Daoy (cell line): ENCODE results near the gene DUSP16. TPM values are rescaled to one million over a fixed set of nuclear protein-coding genes. Genes with fewer than 3 reads are reported as not detected.

Source experiments
- DNase-seq: peaks from one replicate; pipeline ENCODE4 v3.0.0-alpha.2; 2015; ENCODE audit warnings: low read depth
- total RNA-seq: library from RNA; depleted of rRNA; stranded (reverse); fragments of >200 nt; shearing (Covaris generic); gene quantifications from 2 replicates; pipeline ENCODE4 v1.2.3, GENCODE V29; 2014; rRNA removed

Gene DUSP16
- total RNA-seq, 1 experiment from 2014 or later = 4.6 TPM

DNA sequence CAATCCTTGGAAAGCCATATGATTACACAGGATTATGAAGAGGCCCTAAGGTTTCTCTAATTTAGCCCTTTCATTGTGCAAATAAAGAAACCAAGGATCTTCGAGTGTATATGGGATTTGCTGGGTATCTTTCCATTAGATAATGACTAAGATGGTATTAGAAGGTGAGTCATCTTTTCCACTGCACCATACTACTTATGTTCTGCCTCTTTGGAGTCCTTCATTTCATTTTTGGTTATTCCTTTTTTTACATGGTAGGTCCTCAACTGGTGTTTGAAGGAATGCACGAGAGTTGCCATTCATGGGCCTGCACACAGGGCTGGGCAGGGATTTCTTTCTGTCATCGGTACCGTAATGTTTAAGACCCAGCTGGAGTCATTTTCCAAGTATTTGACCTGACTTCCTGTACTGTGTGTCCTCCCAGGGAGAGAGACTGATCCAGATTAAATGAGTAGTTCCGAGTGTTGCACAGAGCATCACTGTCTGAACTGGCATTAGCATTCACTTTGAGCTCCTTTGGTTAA, 120.1 kb downstream of the DUSP16 start:
- DNase-seq = no peak

DNA sequence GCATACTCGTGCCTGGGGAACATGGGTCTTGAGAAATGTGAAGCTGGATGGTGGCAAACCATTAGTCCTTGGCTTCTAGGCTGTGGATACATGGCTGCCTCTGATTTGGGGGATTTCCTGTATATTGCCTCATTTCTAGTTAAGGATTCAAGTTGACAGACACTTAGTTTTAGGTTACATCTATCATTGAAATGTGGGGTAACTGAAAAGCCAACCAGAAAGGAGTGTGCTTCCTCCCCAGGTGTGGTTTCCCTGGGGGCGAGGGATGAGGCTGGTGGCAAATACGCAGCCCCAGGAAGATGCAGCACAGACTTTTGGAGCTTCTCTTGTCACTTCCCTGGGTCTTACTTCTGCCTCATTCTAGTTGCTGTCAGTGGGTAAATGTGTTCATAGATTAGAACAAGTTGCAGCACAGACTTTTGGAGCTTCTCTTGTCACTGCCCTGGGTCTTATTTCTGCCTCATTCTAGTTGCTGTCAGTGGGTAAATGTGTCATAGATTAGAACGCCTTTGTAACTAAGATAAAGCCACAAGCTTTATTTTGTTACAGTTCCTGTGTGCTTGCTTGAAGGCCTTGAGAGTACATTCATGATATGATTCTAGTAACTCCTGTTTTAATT, 120.7 kb downstream of the DUSP16 start:
- DNase-seq = no peak

DNA sequence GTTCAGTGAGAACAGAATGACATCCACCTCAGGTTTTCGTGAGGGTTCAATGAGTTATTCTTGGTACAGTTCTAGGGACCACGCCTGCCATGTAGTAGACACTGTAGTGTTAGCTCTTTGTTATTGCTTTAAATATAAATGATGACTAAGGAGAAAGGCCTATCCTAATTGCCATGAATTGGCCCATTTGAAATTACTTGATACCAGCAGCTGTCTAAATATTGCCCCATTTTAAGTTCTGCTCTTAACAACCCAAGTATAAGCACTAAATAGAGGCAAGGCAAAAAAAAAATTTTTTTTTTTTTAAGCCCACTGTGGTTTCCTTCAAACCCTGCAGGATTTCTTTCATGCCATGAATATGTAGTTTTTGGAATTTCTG, 121.2 kb downstream of the DUSP16 start:
- DNase-seq = no peak

- DNase-seq = no peak
Observed at GRCh38 chr12:12440784-12441428, 121.8 kb downstream of the DUSP16 start.

DNA sequence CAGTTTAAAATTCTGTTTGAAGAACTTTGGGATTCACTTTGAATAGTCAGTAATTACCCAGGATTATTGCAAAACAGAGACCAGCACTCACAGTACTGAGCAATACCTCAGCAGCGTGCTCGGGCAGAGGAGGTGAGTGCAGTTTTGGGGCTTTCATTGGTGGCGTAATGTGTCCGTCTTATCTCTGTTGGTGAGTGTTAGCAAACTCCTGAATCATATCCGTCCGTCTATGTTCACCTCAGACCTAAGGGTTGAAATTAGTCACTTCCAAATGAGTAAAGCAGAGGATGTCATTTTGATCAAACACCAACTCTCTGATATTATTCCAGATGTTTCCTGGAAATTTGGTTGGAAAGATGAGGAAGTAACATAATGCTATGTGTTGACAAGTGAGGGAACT, 123.0 kb downstream of the DUSP16 start:
- DNase-seq = peak; percentile 76

DNA sequence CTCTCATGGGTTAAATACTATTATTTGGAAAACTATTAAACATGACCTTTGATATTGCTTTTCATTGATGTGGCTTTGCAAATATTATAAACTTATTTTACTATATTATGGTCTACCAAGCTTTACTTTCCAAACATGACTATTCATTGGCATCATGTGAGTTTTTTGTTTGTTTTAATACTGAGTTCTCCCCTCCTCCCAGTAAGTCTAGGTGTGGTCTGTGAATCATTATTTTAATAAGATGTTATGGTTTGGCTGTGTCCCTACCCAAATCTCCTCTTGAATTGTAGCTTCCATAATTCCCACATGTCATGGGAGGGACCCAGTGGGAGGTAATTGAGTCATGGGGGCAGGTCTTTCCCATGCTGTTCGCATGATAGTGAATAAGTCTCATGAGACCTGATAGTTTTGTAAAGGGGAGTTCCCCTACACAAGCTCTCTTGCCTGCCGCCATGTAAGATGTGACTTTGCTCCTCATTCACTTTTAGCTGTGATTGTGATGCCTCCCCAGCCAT, 125.8 kb downstream of the DUSP16 start:
- DNase-seq = no peak

DNA sequence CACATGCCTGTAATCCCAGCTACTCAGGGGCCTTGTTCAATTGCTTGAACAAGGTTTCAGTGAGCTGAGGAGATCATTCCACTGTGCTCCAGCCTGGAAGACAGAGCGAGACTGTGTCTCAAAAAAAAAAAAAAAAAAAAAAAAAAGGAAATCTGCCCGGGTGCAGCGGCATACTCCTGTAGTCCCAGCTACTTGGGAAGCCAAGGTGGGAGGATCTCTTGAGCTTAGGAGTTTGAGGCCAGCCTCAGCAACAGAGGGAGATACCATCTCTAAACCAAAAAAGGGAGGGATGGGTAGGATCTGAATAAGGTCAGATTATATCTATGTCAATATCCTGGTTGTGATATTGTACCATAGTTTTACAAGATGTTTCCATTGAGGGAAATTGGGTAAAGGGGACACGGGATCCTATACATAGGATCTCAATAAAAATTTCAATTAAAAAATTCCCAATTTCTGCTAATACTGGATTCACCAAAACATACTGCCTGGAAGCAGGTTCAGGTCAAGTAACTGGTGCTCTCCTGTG, 129.4 kb downstream of the DUSP16 start:
- DNase-seq = no peak

DNA sequence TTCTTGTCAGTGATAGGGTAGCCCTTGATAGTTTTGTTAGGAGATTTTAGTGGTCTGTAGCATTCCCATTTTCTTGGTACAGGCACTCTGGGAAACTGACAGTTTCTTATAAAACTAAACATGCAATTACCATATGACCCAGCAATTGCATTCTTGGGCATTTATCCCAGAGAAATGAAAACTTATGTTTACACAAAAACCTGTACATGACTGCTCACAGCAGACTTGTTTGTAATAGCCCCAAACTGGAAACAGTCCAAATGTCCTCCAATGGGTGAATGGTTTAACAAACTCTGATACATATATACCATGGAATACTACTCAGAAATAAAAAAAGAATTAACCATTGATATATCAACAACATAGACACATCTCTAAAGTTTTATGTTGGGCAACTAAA, 130.3 kb downstream of the DUSP16 start:
- DNase-seq = no peak

DNA sequence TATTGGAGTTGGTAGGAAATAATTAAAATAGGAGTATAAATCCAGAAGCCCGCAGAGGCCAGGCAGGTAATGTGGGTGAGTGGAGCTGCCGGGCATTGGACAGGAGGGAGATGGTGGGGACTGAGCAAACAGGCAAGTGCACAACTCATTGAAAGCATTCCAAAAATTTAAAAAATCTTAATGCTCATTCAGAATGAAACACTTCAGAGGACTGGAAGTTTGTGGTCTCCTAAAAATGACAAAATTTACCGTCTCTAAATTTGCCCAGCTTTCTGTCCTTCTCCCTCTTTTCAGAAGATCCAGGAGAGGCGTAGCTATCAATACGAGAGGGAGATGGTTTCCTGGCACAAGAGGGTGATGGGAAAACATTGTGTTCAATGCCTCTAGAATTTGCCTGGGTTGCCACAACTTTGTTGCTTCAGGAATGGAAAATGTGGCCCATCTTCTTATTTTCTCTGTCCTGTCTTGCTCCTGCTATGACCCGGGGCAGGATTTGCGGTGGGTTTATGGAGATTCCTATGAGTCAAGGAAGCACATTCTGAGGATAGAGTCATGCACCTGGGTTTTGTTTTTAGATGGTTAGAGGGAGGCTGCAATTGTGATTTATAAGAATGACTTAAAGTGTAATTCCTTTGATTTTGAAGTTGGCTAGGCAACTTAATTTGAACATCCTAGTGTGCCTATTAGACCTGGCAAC, 133.6 kb downstream of the DUSP16 start:
- DNase-seq = peak; percentile 24

GRCh38 chr12:12428047-12428446, 134.6 kb downstream of the DUSP16 start:
- DNase-seq = no peak

DNA sequence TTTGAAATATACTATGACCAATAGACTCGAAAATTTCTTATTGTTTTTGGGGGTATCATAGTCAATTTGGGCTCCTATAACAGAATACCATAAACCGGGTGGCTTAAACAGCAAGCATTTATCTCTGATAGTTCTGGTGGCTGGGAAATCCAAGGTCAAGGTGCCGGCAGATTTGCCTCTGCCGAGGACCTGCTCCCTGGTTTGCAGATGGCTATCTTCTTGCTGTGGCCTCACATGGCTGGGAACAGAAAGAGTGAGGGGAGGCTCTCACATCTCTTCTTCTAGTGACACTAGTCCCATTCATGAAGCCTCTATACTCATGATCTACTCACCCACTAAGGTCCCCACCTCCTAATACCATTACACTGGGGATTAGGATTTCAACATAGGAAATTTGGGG, 135.1 kb downstream of the DUSP16 start:
- DNase-seq = no peak

GRCh38 chr12:12425616-12426015, 137.0 kb downstream of the DUSP16 start:
- DNase-seq = no peak

DNA sequence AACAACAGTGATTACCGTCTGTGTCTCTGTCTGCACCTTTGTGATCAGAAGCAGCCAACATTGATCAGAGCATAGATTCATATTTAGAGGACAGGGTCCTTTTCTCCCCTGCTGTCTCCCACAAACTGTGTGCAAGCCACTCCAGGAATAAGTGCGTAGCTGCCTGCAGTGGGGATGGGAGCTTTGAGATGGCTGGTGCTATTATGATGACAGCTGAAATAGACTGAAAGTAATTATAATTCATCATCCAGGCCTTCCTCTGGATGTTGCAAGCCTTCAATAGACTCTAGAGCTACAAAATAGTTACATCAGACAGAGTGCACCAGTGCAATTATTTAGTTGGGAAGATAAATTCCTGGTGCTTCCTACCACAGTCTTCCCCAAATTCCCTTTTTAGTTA, 137.7 kb downstream of the DUSP16 start:
- DNase-seq = no peak

Other genes starting within 250 kb of the DUSP16 start
- gene MANSC1, start 212.6 kb downstream of the DUSP16 start, total RNA-seq = 0.06 and 1.5 TPM in 2 replicates
- gene BORCS5, start 205.8 kb downstream of the DUSP16 start, total RNA-seq = 1.6 and 2.5 TPM in 2 replicates
- gene CREBL2, start 49.0 kb upstream of the DUSP16 start, total RNA-seq = 7.7 and 8.2 TPM in 2 replicates
- gene GPR19, start 133.3 kb upstream of the DUSP16 start, total RNA-seq = 0.40 TPM in 1 of 2 replicates, not detected in the other
- 29.7 and 41.9 TPM in 2 replicates for gene CDKN1B, start 154.5 kb upstream of the DUSP16 start, total RNA-seq
- 8.4 and 10.2 TPM in 2 replicates for gene APOLD1, start 222.8 kb upstream of the DUSP16 start, total RNA-seq